ENCODE results near the gene EPB41.
"Not testable (repeated sequence)": the region's sequence is repeated elsewhere in the genome, so short reads cannot be mapped to it uniquely, and the experiment has no call there.

EPB41 gene

DNA sequence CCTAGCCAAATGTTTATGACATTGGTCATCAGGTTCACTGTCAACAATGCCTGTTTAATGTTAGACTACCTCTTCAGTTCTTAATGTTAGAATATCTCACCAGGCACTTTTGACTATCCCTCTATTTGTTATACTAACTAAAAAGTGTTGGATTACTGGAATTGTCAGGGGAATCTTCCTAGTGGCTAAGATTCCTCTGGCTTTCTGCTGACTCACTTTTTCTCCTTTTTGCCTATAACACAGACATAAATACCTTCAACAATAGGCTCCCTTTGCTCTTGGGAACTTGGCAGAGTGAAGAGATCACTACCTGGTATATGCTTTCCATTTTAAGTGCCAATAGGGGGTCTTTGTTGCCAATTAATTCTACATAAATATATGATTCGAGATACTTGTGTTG is 140.8 kb downstream of the EPB41 start:
- no peak for DNase-seq

DNA sequence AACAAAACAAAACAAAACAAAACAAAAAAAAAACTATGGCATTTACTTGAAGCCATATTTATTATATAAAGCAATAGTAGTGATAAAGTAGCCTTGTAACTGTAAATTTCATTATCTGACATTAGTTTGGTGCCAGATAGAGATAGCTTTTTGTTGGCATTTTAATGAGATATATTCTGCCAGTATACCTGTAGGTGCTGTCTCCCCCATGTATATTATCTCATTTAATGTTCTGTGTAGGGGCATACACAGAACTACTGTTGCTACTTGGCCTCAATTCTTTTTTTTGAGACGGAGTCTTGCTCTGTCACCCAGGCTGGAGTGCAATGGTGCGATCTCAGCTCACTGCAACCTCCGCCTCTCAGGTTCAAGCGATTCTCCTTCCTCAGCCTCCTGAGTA is 141.9 kb downstream of the EPB41 start:
- DNase-seq = no peak

DNA sequence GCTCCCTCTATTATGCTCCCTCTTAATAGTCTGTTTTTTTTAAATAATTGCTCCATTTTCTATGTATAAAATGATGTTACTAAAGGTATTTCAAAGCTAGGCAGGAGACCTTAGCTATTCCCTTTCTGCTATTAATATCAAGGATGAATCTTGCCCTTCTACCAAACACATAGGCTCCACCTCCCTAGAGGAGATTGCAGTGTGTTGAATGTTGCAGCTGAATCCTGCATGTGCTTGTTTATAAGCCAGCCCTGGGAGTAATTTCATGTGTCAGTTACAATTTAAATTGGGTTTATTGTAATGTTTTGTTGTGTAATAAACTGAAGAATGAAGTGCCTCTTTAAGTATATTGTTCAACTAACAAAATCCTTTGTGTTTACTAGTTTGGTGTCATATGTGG is 143.3 kb downstream of the EPB41 start:
- no peak for DNase-seq

DNA sequence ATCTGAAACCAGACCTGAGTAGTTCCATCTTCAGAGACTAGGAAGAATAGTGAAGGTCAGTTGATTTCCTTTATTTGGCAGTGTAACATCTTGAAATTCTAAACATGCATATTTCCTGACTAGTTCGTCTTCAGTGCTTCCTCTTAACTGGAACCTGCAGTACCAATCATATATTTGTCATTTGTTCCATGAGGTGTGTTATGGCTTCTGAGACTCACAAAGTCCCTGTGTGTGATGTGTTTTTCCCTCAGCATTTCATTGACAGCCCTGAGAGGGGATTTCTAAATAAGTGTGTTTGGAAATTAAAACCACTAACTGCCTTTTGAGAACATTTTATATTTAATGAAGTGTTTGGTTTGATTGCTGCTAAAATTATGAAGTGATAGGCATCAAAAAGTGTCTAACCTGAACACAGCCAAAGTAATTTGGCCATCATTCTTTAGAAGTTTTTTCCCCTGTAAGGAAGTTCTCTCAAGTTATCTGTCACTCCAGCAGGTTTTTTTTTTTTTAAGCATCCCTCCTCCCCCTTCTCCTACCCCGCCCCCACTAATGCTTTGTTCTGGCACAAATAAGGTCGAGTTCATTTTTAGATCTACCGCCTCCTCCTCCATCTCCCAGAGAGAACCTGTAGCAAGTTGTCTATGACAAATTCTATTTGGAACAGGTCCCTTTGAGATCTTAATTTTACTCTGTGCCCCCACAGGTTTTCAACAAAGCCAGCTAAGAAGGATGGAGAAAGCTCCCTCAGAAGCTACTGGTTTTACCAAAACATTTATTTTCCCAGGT is 148.0 kb downstream of the EPB41 start:
- no peak for DNase-seq

DNA sequence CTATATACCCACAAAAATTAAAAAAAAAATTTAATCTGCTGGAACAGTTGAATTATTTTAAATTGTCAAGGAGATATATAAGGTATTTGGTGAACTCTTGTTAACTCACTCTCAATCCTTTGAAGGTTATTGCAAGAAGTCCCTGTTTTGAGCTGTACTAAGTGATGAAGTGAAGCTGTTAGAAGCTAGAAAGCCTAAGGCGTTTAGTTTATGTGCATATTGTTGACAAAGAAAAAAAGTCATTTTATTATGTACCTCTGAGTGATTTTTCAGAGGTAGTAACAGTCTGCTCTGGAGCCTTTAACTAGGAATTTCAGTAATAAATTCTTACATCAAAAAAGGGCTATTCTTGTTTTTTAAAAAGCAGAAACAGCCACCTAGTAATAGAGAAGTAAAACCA is 149.7 kb downstream of the EPB41 start:
- no peak for DNase-seq

DNA sequence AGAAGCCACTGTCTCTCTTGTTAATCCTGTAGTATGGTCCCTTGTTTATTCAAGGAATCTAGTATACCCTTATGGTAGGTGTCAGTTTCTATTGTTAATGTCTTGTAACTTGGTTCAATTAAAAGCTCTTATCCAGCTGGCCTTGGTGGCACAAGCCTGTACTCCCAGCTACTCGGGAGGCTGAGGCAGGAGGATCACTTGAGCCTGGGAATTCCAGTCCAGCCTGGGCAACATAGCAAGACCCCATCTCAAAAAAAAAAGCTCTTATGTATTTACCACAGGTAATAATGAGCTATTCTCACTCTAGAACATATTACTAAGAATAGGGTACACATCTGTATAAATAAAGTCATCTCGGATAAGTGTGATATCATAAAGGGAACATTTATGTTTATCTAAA is 162.8 kb downstream of the EPB41 start:
- DNase-seq = no peak

DNA sequence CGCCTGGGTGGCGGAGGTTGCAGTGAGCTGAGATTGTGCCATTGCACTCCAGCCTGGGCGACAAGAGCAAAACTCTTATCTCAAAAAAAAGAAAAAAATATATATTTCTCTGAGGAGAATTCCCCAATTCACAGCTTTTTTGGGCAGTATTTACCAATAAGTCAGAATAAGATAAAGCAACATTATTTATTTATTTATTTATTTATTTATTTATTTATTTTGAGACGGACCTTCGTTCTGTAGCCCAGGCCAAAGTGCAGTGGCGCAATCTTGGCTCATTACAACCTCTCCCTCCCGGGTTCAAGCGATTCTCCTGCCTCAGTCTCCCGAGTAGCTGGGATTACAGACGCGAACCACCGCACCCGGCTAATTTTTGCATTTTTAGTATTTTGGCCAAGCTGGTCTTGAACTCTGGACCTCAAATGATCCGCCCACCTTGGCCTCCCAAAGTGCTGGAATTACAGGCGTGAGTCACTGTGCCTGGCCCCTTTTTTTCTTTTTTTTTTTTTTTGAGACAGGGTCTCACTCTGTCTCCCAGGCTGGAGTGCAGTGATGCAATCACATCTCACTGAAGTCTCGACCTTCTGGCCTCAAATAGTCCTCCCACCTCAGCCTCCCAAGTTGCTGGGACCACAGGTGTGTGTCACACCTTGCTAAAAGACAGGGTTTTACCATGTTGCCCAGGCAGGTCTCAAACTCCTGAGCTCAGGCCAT is 165.7 kb downstream of the EPB41 start:
- DNase-seq = not testable (repeated sequence)

DNA sequence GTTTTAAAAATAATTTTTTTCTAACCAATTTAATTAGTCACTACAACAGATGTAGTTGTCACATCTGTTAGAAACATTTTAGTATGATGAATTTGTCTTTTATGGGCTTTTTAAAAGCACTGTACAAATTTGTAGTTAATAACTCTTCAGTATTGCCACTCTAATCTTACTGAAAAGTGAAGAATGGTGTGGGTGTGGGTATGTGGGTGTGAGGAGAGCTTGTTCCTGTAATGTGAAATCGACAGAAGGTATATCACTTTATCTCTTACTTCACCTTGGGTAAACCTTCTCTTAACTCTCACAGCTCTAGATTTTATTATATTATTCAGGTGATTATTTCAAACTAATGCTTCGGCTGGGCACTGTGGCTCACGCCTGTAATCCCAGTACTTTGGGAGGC is 166.8 kb downstream of the EPB41 start:
- DNase-seq = no peak

- DNase-seq = no peak
These were observed 168.2 kb downstream of the EPB41 start for GRCh38 chr1:29082519-29082918.

GRCh38 chr1:29083317-29084195 is 169.2 kb downstream of the EPB41 start:
- DNase-seq = no peak

DNA sequence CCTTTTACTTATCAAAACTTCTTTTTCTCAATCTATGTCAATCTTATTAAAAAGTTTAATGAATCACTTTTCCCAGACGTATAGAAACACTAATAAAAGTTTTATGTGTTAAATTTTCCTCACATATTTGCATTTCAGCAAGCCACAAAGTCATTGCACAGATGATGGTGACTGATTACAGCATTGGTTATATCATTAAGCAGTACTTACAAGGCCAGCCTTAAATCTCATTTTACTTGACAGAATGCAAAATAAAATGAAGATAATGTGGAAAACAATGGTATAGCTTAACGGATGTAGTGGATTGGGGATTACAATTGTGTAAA is 169.8 kb downstream of the EPB41 start:
- DNase-seq = no peak

- no peak for DNase-seq
These were observed 176.7 kb downstream of the EPB41 start for GRCh38 chr1:29090937-29091618.

DNA sequence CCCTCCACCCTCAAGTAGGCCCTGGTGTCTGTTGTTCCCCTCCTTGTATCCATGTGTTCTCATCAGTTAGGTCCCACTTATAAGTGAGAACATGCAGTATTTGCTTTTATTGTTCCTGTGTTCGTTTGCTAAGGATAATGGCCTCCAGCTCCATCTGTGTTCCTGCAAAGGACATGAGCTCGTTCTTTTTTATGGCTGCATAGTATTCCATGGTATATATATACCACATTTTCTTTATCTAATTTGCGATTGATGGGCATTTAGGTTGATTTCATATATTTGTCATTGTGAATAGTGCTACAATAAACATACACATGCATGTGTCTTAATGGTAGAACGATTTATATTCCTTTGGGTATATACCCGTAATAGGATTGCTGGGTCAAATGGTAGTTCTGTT is 178.3 kb downstream of the EPB41 start:
- DNase-seq = not testable (repeated sequence)

DNA sequence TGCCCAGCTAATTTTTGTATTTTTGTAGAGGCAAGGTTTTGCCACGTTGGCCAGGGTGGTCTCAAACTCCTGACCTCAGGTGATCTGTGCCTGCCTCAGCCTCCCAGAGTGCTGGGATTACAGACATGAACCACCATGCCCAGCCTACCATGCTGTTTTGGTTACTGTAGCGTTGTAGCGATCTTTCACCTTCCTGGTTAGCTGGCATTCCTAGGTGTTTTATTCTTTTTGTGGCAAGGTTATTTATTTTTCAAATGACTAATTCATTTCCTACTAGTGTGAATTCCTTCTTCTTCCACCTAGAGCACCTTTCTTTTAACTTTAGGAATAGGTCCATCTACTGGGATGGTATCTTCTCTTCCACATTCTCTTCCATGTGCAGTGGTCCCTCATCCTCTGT is 180.1 kb downstream of the EPB41 start:
- DNase-seq = no peak

DNA sequence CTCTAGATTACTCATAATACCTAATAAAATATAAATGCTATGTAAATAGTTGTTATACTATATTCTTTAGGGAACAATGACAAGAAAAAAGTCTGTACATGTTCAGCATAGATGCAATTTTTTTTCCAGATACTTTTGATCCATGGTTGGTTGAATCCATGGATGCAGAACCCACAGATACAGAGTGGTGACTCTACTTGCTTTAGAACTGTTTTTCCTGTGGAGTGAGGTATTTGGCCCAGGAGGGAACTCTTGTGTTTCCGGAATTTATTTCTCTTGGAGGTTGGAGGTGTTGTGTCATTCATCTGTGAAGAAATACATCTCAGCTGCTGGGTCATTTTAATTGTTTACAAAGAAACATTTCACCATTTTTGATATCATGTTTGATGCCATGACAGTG is 180.6 kb downstream of the EPB41 start:
- DNase-seq = no peak

DNA sequence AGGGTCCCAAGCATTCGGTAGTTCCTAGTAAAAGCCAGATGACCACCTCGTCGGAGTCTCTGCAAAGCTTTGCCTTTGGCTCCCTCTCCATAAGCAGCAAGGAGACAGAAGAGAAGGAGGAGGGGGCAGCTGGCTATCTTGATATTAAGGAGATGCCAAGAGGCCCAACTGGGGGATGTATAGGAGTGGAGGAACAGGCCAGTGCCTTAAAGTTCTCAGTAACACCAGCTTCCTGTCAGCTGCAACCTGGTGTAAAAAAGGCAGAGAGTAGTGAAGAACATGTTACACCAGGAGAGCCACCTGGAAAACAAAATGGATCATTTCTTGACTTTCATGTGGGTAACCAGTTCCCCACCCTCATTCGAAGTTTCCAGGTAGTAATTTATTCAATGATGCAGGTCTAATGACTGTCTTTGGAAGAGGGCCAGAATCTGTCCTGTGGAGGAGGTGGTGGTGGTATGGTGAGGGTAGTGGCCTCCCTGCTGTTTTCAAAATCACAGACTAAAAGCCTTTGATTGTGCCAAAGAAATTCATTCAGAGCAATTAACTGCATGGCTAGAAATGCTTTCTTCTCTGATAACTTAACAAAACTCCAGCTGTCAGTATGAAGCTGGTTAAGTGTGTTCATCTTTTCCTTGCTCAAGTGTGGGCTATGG is 182.0 kb downstream of the EPB41 start:
- no peak for DNase-seq

DNA sequence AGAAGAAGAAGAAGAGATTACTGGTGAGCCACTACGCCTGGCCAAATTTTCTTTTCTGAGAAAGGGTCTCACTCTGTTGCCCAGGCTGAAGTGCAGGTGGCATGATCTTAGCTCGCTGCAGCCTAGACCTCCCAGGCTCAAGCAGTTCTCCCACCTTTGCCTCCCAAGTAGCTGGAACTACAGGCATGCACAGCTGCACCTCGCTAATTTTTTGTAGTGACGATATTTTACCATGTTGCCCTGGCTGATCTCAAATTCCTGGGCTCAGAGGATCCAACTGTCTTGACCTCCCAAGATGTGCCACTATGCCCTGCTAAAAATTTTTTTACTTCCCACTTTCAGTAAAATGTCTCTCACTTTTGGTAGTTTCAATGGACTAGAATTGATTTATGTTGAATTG is 184.9 kb downstream of the EPB41 start:
- DNase-seq = no peak

- DNase-seq = no peak
These were observed 186.1 kb downstream of the EPB41 start for GRCh38 chr1:29100487-29100886.

DNA sequence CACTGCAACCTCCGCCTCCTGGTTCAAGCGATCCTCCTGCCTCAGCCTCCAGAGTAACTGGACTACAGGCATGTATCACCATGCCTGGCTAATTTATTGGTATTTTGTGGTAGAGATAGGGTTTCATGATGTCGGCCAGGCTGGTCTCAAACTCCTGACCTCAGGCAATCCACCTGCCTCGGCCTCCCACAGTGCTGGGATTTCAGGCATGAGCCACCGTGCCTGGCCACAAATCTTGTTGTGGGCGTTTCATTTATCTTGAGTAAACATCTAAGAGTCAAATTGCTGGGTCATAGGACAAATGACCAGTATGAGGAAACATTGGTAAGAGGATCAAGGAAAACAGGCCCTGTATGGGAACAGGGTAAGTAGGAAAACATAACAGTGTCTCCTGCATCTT is 191.5 kb downstream of the EPB41 start:
- no peak for DNase-seq

- DNase-seq = not testable (repeated sequence)
These were observed 193.7 kb downstream of the EPB41 start for GRCh38 chr1:29108041-29108440.

GRCh38 chr1:29112705-29113412 is 198.5 kb downstream of the EPB41 start:
- no peak for DNase-seq

Data from stimulated activated naive CD4-positive, alpha-beta T cell (primary cell).